HG03575 (cell line): ENCODE results near the gene ISY1.
"Not testable (repeated sequence)": the region's sequence is repeated elsewhere in the genome, so short reads cannot be mapped to it uniquely, and the experiment has no call there.

Source experiments
- ATAC-seq: cut with Tn5 transposase; IDR thresholded peaks from one replicate; pipeline ENCODE4 v1.9.1; 2021; ENCODE audit not compliant: unreplicated experiment, insufficient number of reproducible peaks, low FRiP score; ENCODE audit errors: extremely low read depth

ISY1 gene

DNA sequence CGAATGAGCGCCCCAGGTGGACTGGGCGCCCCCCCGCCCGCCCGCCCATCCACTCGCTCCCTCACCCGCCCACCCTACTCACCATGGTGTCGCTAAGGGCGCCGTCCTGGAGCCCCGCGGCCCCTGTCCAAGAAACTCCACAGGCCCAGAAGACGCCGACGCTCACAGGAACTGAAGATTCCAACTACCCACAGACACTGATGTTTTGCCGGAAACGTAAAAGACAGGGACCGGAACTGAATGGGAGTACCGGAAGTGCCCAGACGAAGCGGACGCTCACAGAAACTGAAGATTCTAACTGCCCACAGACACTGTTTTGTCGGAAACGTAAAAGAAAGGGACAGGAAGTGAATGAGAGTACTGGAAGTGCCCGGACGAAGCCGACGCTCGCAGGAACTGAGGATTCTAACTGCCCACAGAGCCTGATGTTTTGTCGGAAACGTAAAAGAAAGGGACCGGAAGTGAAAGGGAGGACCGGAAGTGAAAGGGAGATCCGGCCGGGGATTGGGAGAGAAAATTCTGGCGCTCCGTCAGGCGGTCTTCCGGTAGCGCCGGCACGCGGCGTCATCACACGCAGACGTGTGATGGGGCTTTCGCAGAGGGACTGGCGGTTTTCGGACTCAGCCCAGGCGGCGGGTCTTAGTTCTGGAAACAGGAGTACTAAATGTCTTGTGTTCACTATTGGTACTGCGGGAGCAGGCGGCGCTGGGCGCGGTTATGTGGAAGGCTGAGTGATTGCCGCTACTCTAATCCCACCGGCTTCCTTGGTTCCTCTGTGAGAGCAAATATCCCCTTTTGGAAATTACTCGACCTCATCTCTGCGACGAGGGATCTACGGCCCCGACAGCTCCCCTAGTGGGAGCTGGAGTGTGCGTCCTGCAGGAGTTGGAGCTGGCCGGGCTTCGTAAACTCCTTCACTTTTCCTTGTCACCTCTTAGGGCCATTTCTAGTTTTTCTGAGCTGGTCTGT lies at the start of gene ISY1:
Gene ISY1 (minus strand): TSS at position 173 of the 969 bp plus-strand sequence. CDS start 88 bp downstream, at position 85.
- ATAC-seq: peak; percentile 41

DNA sequence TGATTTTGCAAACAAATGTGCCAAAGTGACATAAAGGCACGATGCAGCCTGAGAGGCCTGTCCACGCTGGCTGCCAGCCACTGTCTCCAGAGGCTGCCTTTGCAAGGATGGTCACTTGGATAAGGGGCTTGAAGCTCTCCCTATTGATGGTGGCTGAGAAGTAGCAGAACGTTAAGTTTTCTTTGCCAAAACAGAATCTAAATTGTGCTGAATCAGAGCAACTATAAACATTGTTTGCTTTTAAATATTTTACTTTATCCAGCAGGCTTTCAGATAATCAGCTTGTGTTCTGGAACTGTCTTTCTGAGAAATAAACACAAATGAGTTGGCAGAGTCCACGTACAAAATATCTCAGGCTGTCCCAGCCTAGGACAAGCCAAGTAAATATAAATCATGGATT lies 46.6 kb upstream of the ISY1 start:
- ATAC-seq: no peak

DNA sequence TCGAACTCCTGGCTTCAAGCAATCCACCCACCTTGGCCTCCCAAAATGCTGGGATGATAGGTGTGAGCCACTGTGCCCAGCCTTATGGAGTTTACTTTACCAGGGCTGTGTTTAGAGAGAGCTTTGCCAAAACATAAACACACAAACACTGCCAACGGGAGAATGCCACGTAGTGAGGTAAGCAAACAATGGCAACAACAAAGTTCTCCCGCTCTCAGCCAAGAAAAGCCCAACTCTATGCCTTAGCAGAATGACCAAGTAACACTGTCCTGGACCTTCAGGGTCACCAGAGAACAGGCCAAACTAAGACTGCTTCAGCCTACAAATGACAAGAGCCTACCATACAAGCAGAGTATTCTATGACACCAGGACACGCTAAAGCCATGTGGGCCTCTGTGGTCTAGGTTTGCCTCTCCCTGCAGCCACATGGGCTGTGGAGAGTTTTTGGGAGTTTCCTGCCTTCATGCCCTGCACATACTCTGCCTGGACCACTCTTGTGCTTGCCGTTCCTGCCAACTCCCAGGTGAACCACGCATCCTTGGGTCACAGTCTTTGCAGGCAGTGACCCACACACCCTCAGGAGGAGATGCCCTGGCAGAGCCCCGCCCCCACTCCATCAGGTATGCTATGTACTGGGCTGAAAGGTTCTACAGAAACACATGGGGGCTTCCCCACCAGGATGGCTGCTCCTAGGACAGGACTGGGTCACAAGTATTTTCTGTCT lies 44.4 kb upstream of the ISY1 start:
- no peak for ATAC-seq

DNA sequence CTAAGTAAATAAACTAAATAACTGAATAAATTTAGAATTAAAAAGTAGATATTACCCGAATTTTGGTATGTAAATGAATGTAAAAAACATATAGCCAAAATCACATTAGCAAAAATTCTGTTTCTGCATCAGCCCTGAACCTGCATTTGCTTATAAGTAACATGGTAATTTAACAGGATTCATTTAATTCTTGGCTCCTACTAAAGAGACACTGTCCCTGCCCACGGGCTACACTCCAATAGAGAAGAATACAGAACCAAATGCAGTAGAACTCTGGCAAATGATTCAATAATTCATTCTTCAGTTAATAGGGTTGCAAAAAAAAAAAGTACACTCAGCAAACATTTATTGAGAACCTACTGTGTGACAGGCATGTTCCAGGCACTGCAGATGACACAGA lies 43.6 kb upstream of the ISY1 start:
- ATAC-seq: no peak

- no peak for ATAC-seq
Measured at GRCh38 chr3:129199366-129199765, 38.5 kb upstream of the ISY1 start.

DNA sequence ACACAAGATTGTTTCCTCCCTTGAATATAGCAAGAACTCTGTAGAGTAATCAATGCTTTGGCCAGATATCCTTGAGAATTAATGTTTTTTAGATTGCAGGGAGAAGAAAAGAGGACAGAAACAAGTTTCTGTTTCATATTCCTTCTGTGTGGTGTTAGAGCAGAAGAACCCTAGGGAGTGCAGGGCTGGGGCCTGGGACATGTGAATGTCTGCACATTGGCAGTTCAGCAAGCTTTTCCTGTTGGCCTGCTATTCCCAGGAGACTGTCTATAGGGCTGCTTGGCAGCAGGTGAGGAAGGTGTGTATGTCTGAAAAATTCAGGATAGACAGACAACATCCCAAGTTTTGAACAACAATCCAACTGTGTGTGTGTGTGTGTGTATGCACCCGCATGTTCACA lies 36.5 kb upstream of the ISY1 start:
- ATAC-seq: no peak

DNA sequence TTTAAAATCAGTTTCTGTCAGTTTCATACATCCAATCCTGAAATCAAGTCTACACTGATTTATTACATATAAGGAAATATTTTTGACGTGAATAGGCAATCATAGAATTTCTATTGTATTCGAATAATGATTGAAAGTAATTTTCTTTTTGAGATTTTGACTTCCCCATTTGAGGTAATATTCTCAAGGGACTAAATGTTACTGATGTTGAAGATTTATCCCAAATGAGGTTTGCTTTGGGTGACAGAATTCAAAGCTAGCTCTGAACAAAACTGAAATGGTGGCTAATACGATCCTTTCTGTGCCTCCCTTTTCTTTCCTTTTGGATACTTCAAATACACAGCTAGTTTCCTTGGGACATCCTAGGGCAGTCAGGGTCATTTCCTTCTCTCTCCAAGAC lies 35.7 kb upstream of the ISY1 start:
- no peak for ATAC-seq

DNA sequence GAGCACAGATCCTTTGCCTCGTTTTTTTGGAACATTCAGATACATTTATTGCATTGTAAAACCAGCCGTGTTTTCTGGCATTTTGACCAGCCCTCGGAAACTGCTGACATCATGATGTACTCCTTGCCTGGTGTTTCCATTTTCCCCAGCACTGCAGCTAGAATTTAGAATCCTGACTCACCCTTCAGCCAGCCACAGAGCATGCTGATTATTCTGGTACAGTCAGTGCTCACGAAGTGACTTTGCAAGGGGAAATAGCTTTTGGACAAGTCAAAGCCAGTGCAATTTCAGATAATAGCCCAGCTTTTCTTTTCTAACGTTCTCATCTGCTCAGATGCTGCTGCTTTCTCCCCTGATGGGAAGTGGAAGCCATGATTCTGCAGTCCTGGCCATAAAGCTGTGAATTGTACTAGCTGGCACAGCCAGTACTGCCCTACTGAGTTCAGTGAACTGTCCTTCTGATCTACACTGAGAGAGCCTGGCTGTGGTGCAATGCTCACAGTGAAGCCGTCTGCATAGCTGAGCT lies 34.9 kb upstream of the ISY1 start:
- no peak for ATAC-seq

DNA sequence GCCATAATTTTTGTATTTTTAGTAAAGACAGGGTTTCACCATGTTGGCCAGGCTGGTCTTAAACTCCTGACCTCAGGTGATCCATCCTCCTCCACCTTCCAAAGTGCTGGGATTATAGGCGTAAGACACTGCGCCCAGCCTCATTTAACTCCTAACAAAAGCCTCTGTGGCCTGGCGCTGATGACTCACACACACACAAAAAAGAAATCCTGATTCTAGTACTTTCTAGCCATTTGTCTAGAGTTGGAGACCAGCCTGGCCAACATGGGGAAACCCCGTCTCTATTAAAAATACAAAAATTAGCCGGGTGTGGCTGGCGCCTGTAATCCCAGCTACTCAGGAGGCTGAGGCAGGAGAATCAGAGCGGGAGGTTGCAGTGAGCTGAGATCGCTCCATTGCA lies 28.9 kb upstream of the ISY1 start:
- not testable (repeated sequence) for ATAC-seq

DNA sequence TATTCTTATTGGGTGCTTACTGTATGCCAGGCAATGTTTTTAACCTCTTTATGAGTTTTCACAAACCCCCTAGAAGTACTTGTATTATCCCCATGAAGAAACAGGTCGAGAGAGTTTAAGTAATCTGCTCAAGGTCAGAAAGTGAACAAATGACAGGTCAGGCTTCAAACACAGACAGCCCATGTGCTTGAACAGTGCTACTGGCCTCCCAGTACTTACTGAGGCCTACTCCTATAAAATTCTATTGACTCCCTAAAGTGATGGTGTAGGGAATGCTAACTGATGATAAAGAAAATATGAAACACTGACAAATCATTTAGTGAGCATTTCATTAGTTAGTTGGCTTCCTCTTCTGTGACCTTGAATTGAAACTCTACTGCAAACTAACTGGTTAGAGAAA lies 27.0 kb upstream of the ISY1 start:
- no peak for ATAC-seq

DNA sequence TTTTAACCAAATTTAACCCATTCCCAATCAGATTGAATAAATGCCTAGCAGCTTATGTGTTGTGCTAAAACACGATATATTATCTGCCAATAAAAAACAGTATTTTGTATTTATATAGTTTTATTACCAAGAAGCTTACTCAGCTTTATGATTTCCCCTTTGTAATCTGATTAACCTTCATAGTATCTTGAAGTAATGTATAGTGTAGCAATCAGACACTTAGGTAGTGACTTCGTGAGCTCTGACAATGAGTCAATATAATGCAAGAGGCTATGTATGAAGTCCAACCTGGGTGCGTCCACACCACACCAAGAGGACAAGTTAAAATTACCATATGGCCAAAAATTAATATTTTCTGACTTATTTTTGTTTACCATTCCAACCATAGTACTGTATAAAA lies 24.9 kb upstream of the ISY1 start:
- no peak for ATAC-seq

DNA sequence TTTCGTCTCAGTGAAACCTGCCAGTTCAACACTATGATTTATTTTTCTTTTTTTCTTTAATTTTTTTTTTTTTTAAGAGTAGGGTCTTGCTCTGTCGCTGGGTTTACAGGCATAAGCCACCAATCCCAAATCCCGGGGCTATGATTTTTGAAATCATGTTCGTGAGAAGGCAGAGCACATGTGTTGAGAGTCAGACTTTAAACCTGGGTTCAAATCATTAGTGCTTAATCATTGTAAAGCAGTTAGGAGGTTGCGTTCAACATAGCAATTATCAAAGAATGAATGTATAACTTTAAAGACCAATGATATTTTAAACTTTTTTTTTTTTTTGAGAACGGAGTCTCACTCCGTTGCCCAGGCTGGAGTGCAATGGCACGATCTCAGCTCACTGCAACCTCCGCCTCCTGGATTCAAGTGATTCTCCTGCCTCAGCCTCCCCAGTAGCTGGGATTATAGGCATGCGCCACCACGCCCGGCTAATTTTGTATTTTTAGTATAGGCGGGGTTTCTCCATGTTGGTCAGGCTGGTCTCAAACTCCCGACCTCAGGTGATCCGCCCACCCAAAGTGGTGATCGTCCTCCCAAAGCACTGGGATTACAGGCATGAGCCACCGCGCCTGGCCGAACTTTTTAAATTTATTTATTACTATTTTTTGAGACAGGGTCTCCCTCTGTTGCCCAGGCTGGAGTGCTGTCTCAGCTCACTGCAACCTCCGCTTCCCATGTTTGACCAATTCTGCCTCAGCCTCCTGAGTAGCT lies 24.1 kb upstream of the ISY1 start:
- ATAC-seq: not testable (repeated sequence)

DNA sequence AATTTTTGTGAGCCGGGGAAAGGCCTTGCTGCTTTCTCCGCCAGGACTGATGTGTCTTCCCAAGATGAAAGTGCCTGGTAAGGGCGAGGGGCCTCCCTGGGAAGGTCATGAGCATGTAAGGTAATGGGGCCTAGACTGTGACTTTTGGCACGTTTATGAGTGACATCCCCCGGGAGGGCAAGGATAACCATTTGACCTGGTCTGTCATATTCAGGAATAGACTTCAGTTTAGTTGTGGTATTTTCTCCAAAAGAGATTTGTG lies 23.5 kb upstream of the ISY1 start:
- no peak for ATAC-seq

DNA sequence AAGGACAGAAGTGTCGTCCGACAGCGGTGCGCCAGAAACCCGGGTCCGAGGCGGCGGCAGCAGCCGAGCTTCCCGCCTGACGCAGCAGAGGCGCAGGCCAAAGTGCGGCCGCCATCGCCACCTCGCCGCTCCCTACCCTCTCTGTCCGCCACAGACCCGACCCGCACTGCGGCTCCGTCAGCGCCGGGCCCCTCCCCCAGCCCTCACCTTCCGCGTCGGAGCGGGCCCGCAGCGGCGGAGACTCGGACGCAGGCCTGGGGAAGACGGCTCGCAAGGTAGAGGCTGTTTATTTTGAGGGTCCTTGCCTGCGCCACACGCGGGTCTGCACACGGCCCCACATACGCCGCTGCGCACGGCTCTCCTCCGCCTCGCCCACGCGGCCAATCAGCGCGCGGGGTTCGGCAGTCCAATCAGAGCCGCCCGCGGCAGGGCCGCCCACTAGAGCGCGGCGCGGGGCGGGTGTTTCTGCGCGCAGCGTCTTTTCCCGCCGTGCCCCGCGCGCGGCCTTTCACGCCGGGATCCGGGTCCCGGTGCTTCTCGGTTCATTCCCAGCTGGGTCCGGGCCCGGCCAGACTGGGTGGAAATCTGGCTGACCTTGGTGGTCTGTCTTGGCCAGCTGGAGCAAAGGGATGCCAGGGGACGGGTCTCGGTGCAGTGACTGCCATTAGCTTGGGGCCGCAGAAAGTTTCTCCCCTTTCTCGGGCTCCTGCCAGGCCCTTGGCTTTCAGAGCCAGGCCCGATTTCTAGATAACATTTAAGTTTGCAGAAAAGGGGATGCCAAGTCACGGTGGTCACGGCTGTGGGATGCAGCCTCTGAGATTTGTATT lies 22.9 kb upstream of the ISY1 start, which contains the start of gene CNBP:
Gene CNBP (minus strand): TSS at position 328 of the 827 bp plus-strand sequence. CDS start 12,139 bp downstream, outside the sequence.
- ATAC-seq: no peak

GRCh38 chr3:129182390-129183185 lies 21.7 kb upstream of the ISY1 start:
- no peak for ATAC-seq

DNA sequence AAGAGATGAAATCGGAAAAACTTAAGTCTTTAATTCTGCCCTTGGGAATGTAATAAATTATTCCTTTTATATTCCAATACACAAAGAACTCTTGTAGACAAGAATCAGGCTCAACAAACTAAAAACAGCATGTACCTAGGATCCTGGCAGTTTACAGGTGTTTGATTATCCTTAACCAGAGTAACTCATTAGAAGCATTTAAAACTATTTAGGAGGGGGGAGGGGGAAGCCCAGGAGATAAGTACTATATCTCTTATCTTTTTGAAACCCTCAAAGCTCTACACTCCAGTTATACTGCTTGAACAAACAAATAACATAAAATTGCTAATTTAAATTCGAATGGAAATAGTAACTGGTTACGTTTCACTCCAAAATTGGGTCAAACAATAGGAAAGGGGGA lies 21.0 kb upstream of the ISY1 start:
- no peak for ATAC-seq

GRCh38 chr3:129180461-129180860 lies 19.6 kb upstream of the ISY1 start:
- no peak for ATAC-seq

- no peak for ATAC-seq
Measured at GRCh38 chr3:129176051-129176450, 15.2 kb upstream of the ISY1 start.
